GM23338 (cell line): ENCODE measurements around the gene DPF1.

Source experiments
- CREB1 ChIP-seq: fragments of 250-450 bp; sonication (Bioruptor Pico); IDR thresholded peaks from 2 replicates; pipeline ENCODE4 v1.5.0; 2020; ENCODE audit warnings: low read depth, mild to moderate bottlenecking, moderate library complexity
- CTCF ChIP-seq, 2 experiments: fragments of 200-600 bp in 1 of 2; sonication (generic) in 1 of 2; conservative IDR thresholded peaks; 2 replicates each; pipeline versions ENCODE4 v1.5.1 to v1.6.1; 2016 to 2017; ENCODE audit warnings: antibody characterized with exemption in 2 of 2, low read depth in 2 of 2, mild to moderate bottlenecking in 2 of 2, moderate library complexity in 1 of 2
- EZH2 ChIP-seq: fragments of 200-600 bp; sonication (generic); IDR thresholded peaks from one replicate; pipeline ENCODE4 v1.8.0; 2017; ENCODE audit warnings: antibody characterized with exemption, mild to moderate bottlenecking, low read depth; ENCODE audit not compliant: unreplicated experiment
- ZNF331 ChIP-seq: fragments of 250-450 bp; sonication (Bioruptor Pico); IDR thresholded peaks from 2 replicates; pipeline ENCODE4 v1.5.0; 2020; ENCODE audit warnings: low read depth, mild to moderate bottlenecking, moderate library complexity

GRCh38 chr19:38191747-38192146 is 32.3 kb downstream of the DPF1 start:
- no peak for TF ChIP-seq CTCF (conservative IDR thresholded peaks at IDR 0.05; ENCODE audit: low read depth in 2 of 2)
- TF ChIP-seq CREB1: no peak
- no peak for TF ChIP-seq ZNF331 (CRISPR knock-in tag)
- TF ChIP-seq EZH2: no peak
